Small intestine (tissue), 7 donors: ENCODE results near the gene HSPA1L. TPM values are rescaled to one million over a fixed set of nuclear protein-coding genes. Genes with fewer than 3 reads are reported as not detected.
"Not testable (repeated sequence)": the region's sequence is repeated elsewhere in the genome, so short reads cannot be mapped to it uniquely, and the experiment has no call there.

Experiments used
- DNase-seq, 2 donors: peaks; one replicate each; pipeline versions ENCODE4 v3.0.0 to v3.0.0-alpha.2; 2013
- FAIRE-seq: peaks from 2 replicates; lab custom pipeline; 2012; peaks lifted over from hg19 to GRCh38; lab: Jason Lieb, UNC
- H3K27ac ChIP-seq, 3 donors: one replicate each; pipeline ENCODE4 v1.5.1; 2013; ENCODE audit warnings: low read length in 2 of 3, mild to moderate bottlenecking in 2 of 3, control low read depth in 1 of 3, inconsistent platforms in 1 of 3, low read depth in 1 of 3, moderate library complexity in 1 of 3
- H3K27me3 ChIP-seq, 3 donors: one replicate each; pipeline ENCODE4 v1.6.1; 2013; ENCODE audit warnings: low read length in 3 of 3, inconsistent platforms in 1 of 3; ENCODE audit not compliant: control insufficient read depth in 3 of 3, insufficient read depth in 3 of 3
- H3K36me3 ChIP-seq, 3 donors: one replicate each; pipeline ENCODE4 v1.6.1; 2013; ENCODE audit warnings: low read length in 3 of 3, inconsistent platforms in 1 of 3, low read depth in 1 of 3, mild to moderate bottlenecking in 1 of 3, moderate library complexity in 1 of 3; ENCODE audit not compliant: control insufficient read depth in 3 of 3, insufficient read depth in 2 of 3
- H3K4me1 ChIP-seq, 3 donors: one replicate each; pipeline ENCODE4 v1.6.1; 2013; ENCODE audit warnings: low read length in 2 of 3, inconsistent platforms in 1 of 3, low read depth in 1 of 3, mild to moderate bottlenecking in 1 of 3, moderate library complexity in 1 of 3; ENCODE audit not compliant: control insufficient read depth in 3 of 3, insufficient read depth in 2 of 3
- H3K4me3 ChIP-seq, 3 donors: one replicate each; pipeline ENCODE4 v1.5.1; 2013; ENCODE audit warnings: low read length in 3 of 3, control low read depth in 1 of 3, inconsistent platforms in 1 of 3, low read depth in 1 of 3, mild to moderate bottlenecking in 1 of 3, moderate library complexity in 1 of 3
- H3K9me3 ChIP-seq, 2 donors: one replicate each; pipeline ENCODE4 v1.6.1; 2013; ENCODE audit warnings: low read depth in 1 of 2, low read length in 1 of 2; ENCODE audit not compliant: control insufficient read depth in 2 of 2, insufficient read depth in 1 of 2
- WGBS, 3 donors: extraction: QIAGEN DNeasy Blood & Tissue Kit; methylation state at CpG; one replicate each; pipeline ENCODE4 v1.1.7; 2013; 5-methylcytosine and 5-hydroxymethylcytosine counted together
- polyA plus RNA-seq, 4 donors: library from polyadenylated mRNA; stranded (reverse) in 3 of 4; unstranded in 1 of 4; fragments of 200-250 nt in 3 of 4; fragments of 120-200 nt in 1 of 4; gene quantifications; one replicate each; pipeline versions ENCODE4 v1.2.1 to v1.2.3, GENCODE V29; 2013
- donor health status: healthy with polysubstance abuse.
- donor health status: control.
- donor health status: control.
- donor health status: Bipolar disorder and iron deficiency.
- donor health status: healthy.

Gene HSPA1L
- polyA plus RNA-seq, 4 donors = 0.27 to 2.6 (median 1.1) TPM

DNA sequence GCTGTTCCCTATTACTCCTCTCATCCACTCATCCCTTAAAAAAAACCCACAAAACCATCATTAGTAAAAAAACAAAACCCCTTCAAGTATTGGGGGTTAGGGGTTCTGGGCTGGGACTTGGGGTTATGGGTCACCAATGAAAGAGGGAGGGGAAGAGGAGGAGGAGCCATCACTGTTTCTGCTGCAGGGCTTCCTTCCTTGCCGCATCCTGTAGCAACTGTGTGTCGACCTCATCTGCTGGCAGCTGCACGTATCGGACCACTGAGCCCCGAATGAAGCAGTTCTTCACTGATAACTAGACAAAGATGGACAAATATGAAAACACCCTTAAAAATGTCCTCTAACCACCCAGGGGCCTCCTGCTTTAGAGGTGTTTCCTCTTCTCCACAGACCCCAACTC is 17.5 kb downstream of the HSPA1L start:
- FAIRE-seq (no peak), DNase-seq (no peak)
- H3K27ac ChIP-seq = peak overlapping the region in 1 of 3 donors; percentile 55
- no peak overlapping the region for H3K4me3 ChIP-seq
- WGBS, 3 donors = 54 to 81% (median 75%) methylated on average over 5 of the region's 5 CpGs
- peaks cover 0 to 35% (median 5%) of the 10 kb centered on the region in 3 donors for H3K36me3 ChIP-seq
- H3K27me3 ChIP-seq = no peaks in the 10 kb centered on the region
- peaks cover 0 to 5% (median 2%) of the 10 kb centered on the region in 3 donors for H3K4me1 ChIP-seq
- no peaks in the 10 kb centered on the region for H3K9me3 ChIP-seq

DNA sequence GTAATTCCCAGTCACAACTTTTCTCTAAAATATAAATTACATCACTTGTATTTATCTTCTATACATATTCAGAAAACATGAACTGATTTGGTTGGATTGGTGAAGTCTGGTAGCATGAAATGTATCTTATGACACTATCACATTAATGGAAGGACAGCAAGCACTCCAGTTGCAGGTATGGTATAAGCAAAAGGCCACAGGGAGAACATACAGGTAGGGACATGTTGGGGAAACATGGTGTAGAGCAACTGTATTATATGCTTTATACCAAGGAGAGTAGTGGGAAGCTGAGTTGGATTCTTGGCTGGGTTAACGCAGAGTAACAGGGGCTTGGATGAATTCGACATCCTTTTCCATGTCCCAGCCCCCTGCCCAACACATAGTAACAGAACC is 18.1 kb downstream of the HSPA1L start:
- FAIRE-seq (no peak), DNase-seq (no peak)
- 94 to 96% (median 95%) methylated on average over 2 of the region's 2 CpGs for WGBS, 3 donors
- H3K9me3 ChIP-seq = no peaks in the 10 kb centered on the region
- H3K27me3 ChIP-seq = no peaks in the 10 kb centered on the region
- peaks cover 0 to 5% (median 2%) of the 10 kb centered on the region in 3 donors for H3K4me1 ChIP-seq
- H3K4me3 ChIP-seq = no peak overlapping the region
- H3K27ac ChIP-seq = peak overlapping the region in 1 of 3 donors; percentile 41
- peaks cover 4 to 38% (median 5%) of the 10 kb centered on the region in 3 donors for H3K36me3 ChIP-seq

DNA sequence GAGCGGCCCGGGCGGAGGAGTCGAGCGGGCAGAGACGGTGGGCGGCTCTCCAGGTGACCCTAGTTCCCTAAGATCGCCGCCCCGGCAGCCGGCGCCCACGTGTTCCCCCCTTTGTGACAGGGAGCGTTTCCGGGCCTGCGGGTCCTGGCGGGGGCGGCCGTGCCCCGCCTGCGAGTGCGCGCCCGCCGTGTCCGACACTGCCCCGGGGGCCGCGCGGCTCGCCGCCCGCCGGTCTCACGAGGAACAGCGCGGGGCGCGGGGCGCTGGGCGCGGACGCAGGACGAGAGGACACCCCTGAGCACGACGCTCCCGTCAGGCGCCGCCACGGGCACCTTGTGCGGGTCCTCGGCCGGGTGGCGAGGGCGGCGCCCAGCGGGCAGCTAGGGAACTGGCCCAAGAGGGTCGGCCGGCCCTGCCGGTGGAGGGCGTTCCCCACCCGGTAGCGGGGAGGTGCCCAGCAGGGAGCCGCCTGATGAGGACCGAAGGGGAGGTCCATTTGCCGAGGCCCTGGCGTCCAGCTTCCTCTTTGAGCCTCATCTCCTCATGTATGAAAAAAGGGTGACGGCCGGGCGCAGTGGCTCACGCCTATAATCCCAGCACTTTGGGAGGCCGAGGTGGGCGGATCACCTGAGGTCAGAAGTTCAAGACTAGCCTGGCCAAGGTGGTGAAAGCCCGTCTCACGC is 19.3 kb downstream of the HSPA1L start, which contains the start of gene VARS1:
Gene VARS1 (minus strand): TSS at position 137 of the 683 bp plus-strand sequence. CDS start 535 bp downstream, outside the sequence.
- 0 to 1% (median 1%) methylated on average over 46 to 75 of the region's 75 CpGs for WGBS, 3 donors
- FAIRE-seq (no peak), DNase-seq (peak; percentile 92 to 96)
- no peaks in the 10 kb centered on the region for H3K9me3 ChIP-seq
- peaks cover 0 to 42% (median 6%) of the 10 kb centered on the region in 3 donors for H3K36me3 ChIP-seq
- peak within 1 kb of the TSS; percentile 86 to 99 (median 93) for H3K27ac ChIP-seq
- peaks cover 0 to 5% (median 2%) of the 10 kb centered on the region in 3 donors for H3K4me1 ChIP-seq
- H3K27me3 ChIP-seq = no peaks in the 10 kb centered on the region
- H3K4me3 ChIP-seq = peak within 1 kb of the TSS; percentile 79 to 98 (median 83)

DNA sequence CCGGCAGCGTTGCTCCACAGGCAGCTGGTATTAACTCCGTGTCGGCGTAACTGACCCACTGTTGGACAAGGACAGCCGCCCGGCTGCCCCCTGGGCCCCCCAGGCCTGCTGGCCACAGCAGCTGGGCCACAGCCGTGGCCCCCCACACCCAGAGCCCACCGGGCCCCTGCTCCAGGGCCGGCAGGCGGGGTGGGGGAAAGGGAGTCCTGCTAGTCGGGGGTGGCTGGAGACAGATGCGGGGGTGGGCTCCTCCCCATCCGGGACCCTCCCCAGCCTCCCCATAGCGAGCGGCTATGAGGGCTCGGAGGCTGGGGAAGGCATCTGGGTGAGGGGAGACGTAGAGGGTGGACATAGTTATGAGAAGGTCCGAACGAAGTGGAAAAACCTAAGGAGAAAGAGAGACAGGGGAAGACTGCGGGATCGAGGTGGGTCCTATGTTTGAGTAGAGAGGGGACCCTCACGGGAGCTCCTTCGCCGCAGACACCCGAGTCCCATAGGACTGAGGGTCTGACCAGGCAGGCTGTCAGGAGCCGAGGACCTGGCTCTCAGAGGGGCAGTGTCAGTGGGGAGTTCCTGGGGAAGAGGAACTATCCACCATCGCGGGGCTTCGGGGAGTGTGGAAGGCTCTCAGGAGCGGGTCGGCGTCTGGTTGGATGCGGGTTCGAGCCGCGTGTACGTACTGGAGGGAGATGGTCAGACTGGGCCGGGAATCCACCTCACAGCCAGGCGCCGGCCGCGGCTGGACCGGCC is 20.0 kb downstream of the HSPA1L start:
- Histone ChIP-seq H3K4me1 (peaks cover 0 to 5% (median 2%) of the 10 kb centered on the region in 3 donors), H3K27me3 (no peaks in the 10 kb centered on the region), H3K9me3 (no peaks in the 10 kb centered on the region), H3K4me3 (peak overlapping the region; percentile 79 to 98 (median 83)), H3K27ac (peak overlapping the region; percentile 86 to 99 (median 93)), H3K36me3 (peaks cover 0 to 47% (median 6%) of the 10 kb centered on the region in 3 donors)
- 0 to 1% (median 1%) methylated on average over 41 to 44 of the region's 44 CpGs for WGBS, 3 donors
- FAIRE-seq (no peak), DNase-seq (no peak)

DNA sequence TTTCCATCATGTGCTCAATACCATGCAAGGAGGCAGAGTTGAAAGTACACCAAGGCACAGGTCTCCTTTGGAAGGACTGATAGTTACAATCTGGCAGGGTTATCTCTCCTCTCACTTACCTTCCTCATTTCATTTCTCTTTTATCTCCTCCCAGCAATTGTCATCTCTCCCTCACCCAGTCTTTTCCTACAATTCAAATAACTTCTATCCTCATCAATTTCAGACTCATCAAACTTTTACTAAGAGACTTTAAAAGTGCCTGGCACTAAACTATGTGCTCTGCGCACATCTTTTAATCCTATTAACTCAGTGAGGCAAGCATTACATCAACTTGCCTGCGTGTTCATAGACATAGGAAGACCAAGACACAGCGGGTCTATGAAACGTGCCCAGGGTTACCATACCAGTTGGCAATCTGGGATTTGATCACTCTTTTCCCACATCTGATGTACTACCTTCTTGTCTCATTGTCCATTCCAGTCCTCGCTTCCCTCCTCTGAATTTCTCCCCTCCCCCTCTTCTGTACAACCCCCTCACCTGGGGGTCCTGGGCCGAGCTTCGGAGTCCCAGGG is 20.7 kb downstream of the HSPA1L start:
- FAIRE-seq (no peak), DNase-seq (peak; percentile 32 to 48)
- H3K4me3 ChIP-seq = peak overlapping the region; percentile 79 to 98 (median 83)
- no peaks in the 10 kb centered on the region for H3K27me3 ChIP-seq
- H3K27ac ChIP-seq = peak overlapping the region; percentile 86 to 99 (median 93)
- peaks cover 0 to 5% (median 2%) of the 10 kb centered on the region in 3 donors for H3K4me1 ChIP-seq
- H3K36me3 ChIP-seq = peaks cover 0 to 51% (median 6%) of the 10 kb centered on the region in 3 donors
- WGBS, 3 donors = 2 to 13% (median 3%) methylated on average over 7 of the region's 7 CpGs
- no peaks in the 10 kb centered on the region for H3K9me3 ChIP-seq

DNA sequence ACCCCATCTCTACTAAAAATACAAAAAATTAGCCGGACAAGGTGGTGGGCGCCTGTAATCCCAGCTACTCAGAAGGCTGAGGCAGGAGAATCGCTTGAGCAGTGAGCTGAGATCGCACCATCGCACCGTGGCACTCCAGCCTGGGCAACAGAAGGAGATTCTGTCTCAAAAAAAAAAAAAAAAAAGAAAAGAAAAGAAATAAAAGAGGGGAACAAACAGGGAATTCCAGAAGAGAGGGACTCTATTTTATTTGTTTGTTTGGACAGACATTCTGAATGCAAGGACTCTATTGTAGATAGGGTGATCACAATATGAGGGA is 21.2 kb downstream of the HSPA1L start:
- peaks cover 0 to 49% (median 6%) of the 10 kb centered on the region in 3 donors for H3K36me3 ChIP-seq
- DNase-seq, H3K27me3 ChIP-seq, H3K27ac ChIP-seq, H3K4me3 ChIP-seq, H3K4me1 ChIP-seq, FAIRE-seq, H3K9me3 ChIP-seq: not testable (repeated sequence)
- 93 to 96% (median 95%) methylated on average over 6 of the region's 6 CpGs for WGBS, 3 donors

DNA sequence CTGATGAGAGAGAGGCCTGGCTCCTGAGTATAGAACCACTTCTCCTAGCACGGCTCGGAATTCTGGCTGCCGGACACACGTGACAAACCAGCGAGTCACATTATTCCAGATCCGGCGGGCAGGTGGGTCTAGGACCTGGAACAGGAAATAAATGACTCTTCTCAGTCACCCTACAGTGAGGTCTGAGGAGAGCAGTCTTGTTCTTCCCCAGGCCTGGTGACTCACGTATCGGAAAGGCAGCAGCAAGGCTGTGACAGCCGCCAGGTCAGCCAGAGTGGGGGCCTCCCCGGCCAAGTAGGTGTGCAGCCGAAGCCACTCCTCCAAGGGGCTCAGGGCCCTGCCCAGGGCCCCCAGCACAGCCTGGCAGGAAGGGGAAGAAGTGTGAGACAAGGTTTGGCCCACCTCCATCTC is 22.3 kb downstream of the HSPA1L start:
- Histone ChIP-seq H3K27ac (no peak overlapping the region), H3K9me3 (no peaks in the 10 kb centered on the region), H3K4me3 (no peak overlapping the region), H3K4me1 (peaks cover 0 to 5% (median 2%) of the 10 kb centered on the region in 3 donors), H3K36me3 (peaks cover 0 to 48% (median 6%) of the 10 kb centered on the region in 3 donors), H3K27me3 (no peaks in the 10 kb centered on the region)
- DNase-seq = no peak
- no peak for FAIRE-seq
- 86 to 94% (median 89%) methylated on average over 8 to 12 of the region's 12 CpGs for WGBS, 3 donors

DNA sequence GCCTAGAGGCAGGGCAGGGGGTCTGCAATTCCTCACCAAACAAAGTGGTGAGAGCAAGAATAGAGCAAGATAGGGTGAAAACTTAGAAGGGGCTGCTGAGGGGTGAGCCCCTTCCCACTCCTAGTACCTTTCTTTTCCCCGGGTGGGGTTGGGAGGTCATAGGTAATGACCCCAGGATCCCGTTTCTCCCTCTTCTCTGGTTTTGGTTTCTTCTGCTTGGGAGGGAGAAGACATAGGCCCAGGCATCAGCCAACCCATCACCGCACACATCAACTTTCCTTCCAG is 23.1 kb downstream of the HSPA1L start:
- no peak overlapping the region for H3K4me3 ChIP-seq
- peaks cover 0 to 5% (median 2%) of the 10 kb centered on the region in 3 donors for H3K4me1 ChIP-seq
- H3K27me3 ChIP-seq = no peaks in the 10 kb centered on the region
- no peaks in the 10 kb centered on the region for H3K9me3 ChIP-seq
- WGBS, 3 donors = 78 to 95% (median 79%) methylated on average over 3 of the region's 3 CpGs
- FAIRE-seq (no peak), DNase-seq (no peak)
- H3K36me3 ChIP-seq = peaks cover 0 to 45% (median 6%) of the 10 kb centered on the region in 3 donors
- no peak overlapping the region for H3K27ac ChIP-seq
